Hepatocyte (in vitro differentiated cells): ENCODE measurements around the gene CMTR1. TPM values are rescaled to one million over a fixed set of nuclear protein-coding genes. Genes with fewer than 3 reads are reported as not detected.

ENCODE experiments used
- DNase-seq: peaks from one replicate; pipeline ENCODE4 v3.0.0-alpha.2; 2016; ENCODE audit warnings: low spot score
- H2AFZ ChIP-seq: fragments of 200-600 bp; sonication (generic); 2 replicates; pipeline ENCODE4 v1.6.0; 2016; ENCODE audit warnings: antibody characterized with exemption, mild to moderate bottlenecking
- H3K27ac ChIP-seq: fragments of 200-600 bp; sonication (generic); 2 replicates; pipeline ENCODE4 v1.5.1; 2016; ENCODE audit warnings: mild to moderate bottlenecking
- H3K27me3 ChIP-seq: fragments of 200-600 bp; sonication (generic); 2 replicates; pipeline ENCODE4 v1.6.1; 2016
- H3K36me3 ChIP-seq: fragments of 200-600 bp; sonication (generic); replicated peaks from 2 replicates; pipeline ENCODE4 v1.5.1; 2016; ENCODE audit warnings: low read depth; ENCODE audit not compliant: insufficient read depth
- H3K4me1 ChIP-seq: fragments of 200-600 bp; sonication (generic); 2 replicates; pipeline ENCODE4 v1.5.1; 2016; ENCODE audit warnings: mild to moderate bottlenecking, moderate library complexity; ENCODE audit not compliant: insufficient read depth
- H3K4me2 ChIP-seq: fragments of 200-600 bp; sonication (generic); 2 replicates; pipeline ENCODE4 v1.6.0; 2016
- H3K4me3 ChIP-seq: fragments of 200-600 bp; sonication (generic); 2 replicates; pipeline ENCODE4 v1.5.1; 2016; ENCODE audit warnings: mild to moderate bottlenecking
- H3K79me2 ChIP-seq: fragments of 200-600 bp; sonication (generic); 2 replicates; pipeline ENCODE4 v1.6.0; 2017; ENCODE audit warnings: mild to moderate bottlenecking
- H3K9me2 ChIP-seq: fragments of 200-600 bp; sonication (generic); replicated peaks from 2 replicates; pipeline ENCODE4 v1.6.0; 2017; ENCODE audit warnings: mild to moderate bottlenecking; ENCODE audit not compliant: insufficient read depth
- H3K9me3 ChIP-seq: fragments of 200-600 bp; sonication (generic); 2 replicates; pipeline ENCODE4 v1.5.1; 2016; ENCODE audit warnings: low read depth, mild to moderate bottlenecking
- H4K20me1 ChIP-seq: fragments of 200-600 bp; sonication (generic); 2 replicates; pipeline ENCODE4 v1.6.0; 2016; ENCODE audit warnings: mild to moderate bottlenecking; ENCODE audit not compliant: insufficient read depth, poor library complexity, severe bottlenecking
- CTCF ChIP-seq: fragments of 200-600 bp; sonication (generic); IDR thresholded peaks from 2 replicates; pipeline ENCODE4 v1.5.1; 2016; ENCODE audit warnings: antibody characterized with exemption, mild to moderate bottlenecking; ENCODE audit not compliant: poor library complexity
- EZH2 ChIP-seq: fragments of 200-600 bp; sonication (generic); IDR thresholded peaks from 2 replicates; pipeline ENCODE4 v1.6.1; 2016; ENCODE audit warnings: antibody characterized with exemption, mild to moderate bottlenecking, borderline replicate concordance
- EZH2phosphoT487 ChIP-seq: fragments of 200-600 bp; sonication (generic); IDR thresholded peaks from one replicate; pipeline ENCODE4 v1.6.1; 2018; ENCODE audit warnings: antibody characterized with exemption, mild to moderate bottlenecking, low read depth, moderate library complexity; ENCODE audit not compliant: unreplicated experiment, severe bottlenecking
- WGBS: methylation state at CpG from one replicate; pipeline ENCODE4 v1.1.6; 2016; ENCODE audit warnings: low lambda C conversion rate; ENCODE audit errors: missing lambda C conversion rate; 5-methylcytosine and 5-hydroxymethylcytosine counted together
- polyA plus RNA-seq: library from polyadenylated mRNA; unstranded; fragments of >200 nt; fragmentation: Nextera tagmentation; extraction: Ambion mirVana; gene quantifications from 2 replicates; pipeline ENCODE4 v1.2.1, GENCODE V29; 2016
- total RNA-seq: library from RNA; depleted of rRNA; stranded (reverse); fragments of >200 nt; gene quantifications from 2 replicates; pipeline ENCODE4 v1.2.3, GENCODE V29; 2014

CMTR1 gene
- total and polyA plus RNA-seq, 2 experiments from 2014 or later = 22.5 to 34.4 TPM

- no peak for DNase-seq
- no peak overlapping the region for H3K4me3 ChIP-seq
- no peaks in the 10 kb centered on the region for H3K27me3 ChIP-seq
- no peaks in the 10 kb centered on the region for H3K36me3 ChIP-seq
- H3K27ac ChIP-seq = no peak overlapping the region
- no peak overlapping the region for H3K4me2 ChIP-seq
- H3K4me1 ChIP-seq = peaks cover 3% of the 10 kb centered on the region
- no peaks in the 10 kb centered on the region for H4K20me1 ChIP-seq
- 84% methylated on average over 4 of the region's 4 CpGs for WGBS
- TF ChIP-seq EZH2 (no peak), CTCF (no peak), EZH2phosphoT487 (no peak)
- peaks cover 3% of the 10 kb centered on the region for H3K79me2 ChIP-seq
- H3K9me2 ChIP-seq = no peaks in the 10 kb centered on the region
- no peaks in the 10 kb centered on the region for H3K9me3 ChIP-seq
- H2AFZ ChIP-seq = no peak overlapping the region
Observed at GRCh38 chr6:37495244-37495934, 62.4 kb downstream of the CMTR1 start.

GRCh38 chr6:37496951-37497885 is 64.2 kb downstream of the CMTR1 start:
- no peaks in the 10 kb centered on the region for H3K9me2 ChIP-seq
- WGBS = 93% methylated on average over 13 of the region's 13 CpGs
- no peak overlapping the region for H3K4me3 ChIP-seq

More at GRCh38 chr6:37496951-37497885, 64.2 kb downstream of the CMTR1 start:
- TF ChIP-seq CTCF = no peak
- no peak for TF ChIP-seq EZH2phosphoT487
- TF ChIP-seq EZH2 = no peak
- H3K27ac ChIP-seq = no peak overlapping the region
- no peaks in the 10 kb centered on the region for H4K20me1 ChIP-seq
- no peaks in the 10 kb centered on the region for H3K9me3 ChIP-seq
- no peaks in the 10 kb centered on the region for H3K36me3 ChIP-seq
- H3K27me3 ChIP-seq = no peaks in the 10 kb centered on the region
- peaks cover 3% of the 10 kb centered on the region for H3K79me2 ChIP-seq
- DNase-seq = no peak
- no peak overlapping the region for H3K4me2 ChIP-seq
- H2AFZ ChIP-seq = no peak overlapping the region
- peaks cover 3% of the 10 kb centered on the region for H3K4me1 ChIP-seq
